Parathyroid adenoma (tissue), 2 donors: Measurements from ENCODE around the gene HOXA2.
A peak's percentile ranks its signal among the peaks of the same experiment; 100 is the strongest.

Experiments used
- H2AFZ ChIP-seq: fragments of 300-600 bp; sonication (generic); one replicate; pipeline ENCODE4 v1.7.0; 2017; ENCODE audit warnings: antibody characterized with exemption, mild to moderate bottlenecking
- H3K27ac ChIP-seq: fragments of 300-600 bp; sonication (generic); one replicate; pipeline ENCODE4 v1.7.0; 2017
- H3K27me3 ChIP-seq: fragments of 300-600 bp; sonication (generic); one replicate; pipeline ENCODE4 v1.7.0; 2017; ENCODE audit warnings: low read length; ENCODE audit not compliant: control insufficient read depth, insufficient read depth
- H3K36me3 ChIP-seq: fragments of 300-600 bp; sonication (generic); one replicate; pipeline ENCODE4 v1.7.0; 2017; ENCODE audit warnings: low read length; ENCODE audit not compliant: control insufficient read depth, insufficient read depth
- H3K4me1 ChIP-seq: fragments of 300-600 bp; sonication (generic); one replicate; pipeline ENCODE4 v1.7.0; 2017; ENCODE audit warnings: control low read depth
- H3K4me2 ChIP-seq: fragments of 300-600 bp; sonication (generic); one replicate; pipeline ENCODE4 v1.7.0; 2017; ENCODE audit warnings: low read length
- H3K4me3 ChIP-seq: fragments of 300-600 bp; sonication (generic); one replicate; pipeline ENCODE4 v1.7.0; 2017; ENCODE audit warnings: low read depth, low read length
- H3K79me2 ChIP-seq: fragments of 300-600 bp; sonication (generic); one replicate; pipeline ENCODE4 v1.7.0; 2017; ENCODE audit warnings: control low read depth
- H3K9ac ChIP-seq: fragments of 300-600 bp; sonication (generic); one replicate; pipeline ENCODE4 v1.7.0; 2017; ENCODE audit warnings: mild to moderate bottlenecking
- H3K9me3 ChIP-seq: fragments of 300-600 bp; sonication (generic); one replicate; pipeline ENCODE4 v1.7.0; 2017; ENCODE audit warnings: low read length; ENCODE audit not compliant: control insufficient read depth
- TF ChIP-seq, protein P1 (sequence below): fragments of 300-600 bp; sonication (generic); IDR thresholded peaks from one replicate; pipeline ENCODE4 v1.7.0; 2017; ENCODE audit warnings: antibody characterized with exemption, mild to moderate bottlenecking
- donor health status: primary hyperparathyroidism.

Gene HOXA2

DNA sequence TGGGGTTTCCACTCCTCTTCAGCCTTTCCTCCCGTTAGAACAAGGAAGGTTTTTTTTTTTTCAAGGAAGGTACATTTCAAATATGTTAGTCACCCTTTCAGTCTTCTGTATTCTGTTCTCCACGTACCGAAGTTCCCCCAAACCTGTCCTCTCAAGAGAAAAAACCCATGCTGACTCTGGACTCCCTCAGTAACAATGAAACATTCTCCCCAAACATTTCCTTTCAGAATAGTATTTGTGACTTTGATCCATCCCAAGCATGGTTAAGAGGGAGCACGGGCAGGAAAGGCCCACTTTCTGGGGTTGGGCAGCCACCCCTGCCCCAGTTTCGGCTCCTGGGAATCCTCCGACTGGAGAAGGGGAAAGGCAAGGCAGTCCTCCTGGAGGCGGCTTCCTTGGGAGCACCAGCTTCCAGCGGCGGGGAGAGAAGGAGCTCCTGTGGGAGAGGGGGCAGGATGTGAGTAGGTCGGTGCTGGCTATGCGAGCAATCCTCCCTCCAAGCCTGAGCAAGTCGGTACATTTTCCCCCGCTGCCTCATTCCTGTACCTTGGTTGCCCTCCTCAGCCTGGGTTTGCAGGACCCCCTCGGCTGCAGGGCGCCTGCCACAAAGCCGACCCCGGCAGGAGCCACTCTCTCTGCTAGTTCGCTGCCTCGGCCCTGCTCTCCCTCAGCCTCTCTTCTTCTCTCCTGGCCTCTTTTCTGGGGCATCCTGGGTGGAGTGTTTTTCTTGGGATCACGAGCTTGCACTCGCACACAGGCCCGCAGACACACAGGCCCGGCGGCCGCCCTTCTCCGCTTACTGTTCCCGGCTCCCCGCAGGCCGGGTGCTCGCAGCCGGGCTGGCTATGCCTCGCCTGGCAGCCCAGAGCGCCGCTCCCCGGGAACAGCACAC, 4.6 kb downstream of the HOXA2 start:
- Histone ChIP-seq H3K9me3 (no peaks in the 10 kb centered on the region), H3K9ac (no peak overlapping the region), H2AFZ (no peak overlapping the region), H3K27ac (no peak overlapping the region), H3K4me1 (no peaks in the 10 kb centered on the region), H3K79me2 (no peaks in the 10 kb centered on the region), H3K36me3 (no peaks in the 10 kb centered on the region), H3K27me3 (no peaks in the 10 kb centered on the region), H3K4me2 (peak overlapping the region; percentile 86), H3K4me3 (peak overlapping the region; percentile 97)
- TF ChIP-seq, protein P1, sequence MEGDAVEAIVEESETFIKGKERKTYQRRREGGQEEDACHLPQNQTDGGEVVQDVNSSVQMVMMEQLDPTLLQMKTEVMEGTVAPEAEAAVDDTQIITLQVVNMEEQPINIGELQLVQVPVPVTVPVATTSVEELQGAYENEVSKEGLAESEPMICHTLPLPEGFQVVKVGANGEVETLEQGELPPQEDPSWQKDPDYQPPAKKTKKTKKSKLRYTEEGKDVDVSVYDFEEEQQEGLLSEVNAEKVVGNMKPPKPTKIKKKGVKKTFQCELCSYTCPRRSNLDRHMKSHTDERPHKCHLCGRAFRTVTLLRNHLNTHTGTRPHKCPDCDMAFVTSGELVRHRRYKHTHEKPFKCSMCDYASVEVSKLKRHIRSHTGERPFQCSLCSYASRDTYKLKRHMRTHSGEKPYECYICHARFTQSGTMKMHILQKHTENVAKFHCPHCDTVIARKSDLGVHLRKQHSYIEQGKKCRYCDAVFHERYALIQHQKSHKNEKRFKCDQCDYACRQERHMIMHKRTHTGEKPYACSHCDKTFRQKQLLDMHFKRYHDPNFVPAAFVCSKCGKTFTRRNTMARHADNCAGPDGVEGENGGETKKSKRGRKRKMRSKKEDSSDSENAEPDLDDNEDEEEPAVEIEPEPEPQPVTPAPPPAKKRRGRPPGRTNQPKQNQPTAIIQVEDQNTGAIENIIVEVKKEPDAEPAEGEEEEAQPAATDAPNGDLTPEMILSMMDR = no peak

DNA sequence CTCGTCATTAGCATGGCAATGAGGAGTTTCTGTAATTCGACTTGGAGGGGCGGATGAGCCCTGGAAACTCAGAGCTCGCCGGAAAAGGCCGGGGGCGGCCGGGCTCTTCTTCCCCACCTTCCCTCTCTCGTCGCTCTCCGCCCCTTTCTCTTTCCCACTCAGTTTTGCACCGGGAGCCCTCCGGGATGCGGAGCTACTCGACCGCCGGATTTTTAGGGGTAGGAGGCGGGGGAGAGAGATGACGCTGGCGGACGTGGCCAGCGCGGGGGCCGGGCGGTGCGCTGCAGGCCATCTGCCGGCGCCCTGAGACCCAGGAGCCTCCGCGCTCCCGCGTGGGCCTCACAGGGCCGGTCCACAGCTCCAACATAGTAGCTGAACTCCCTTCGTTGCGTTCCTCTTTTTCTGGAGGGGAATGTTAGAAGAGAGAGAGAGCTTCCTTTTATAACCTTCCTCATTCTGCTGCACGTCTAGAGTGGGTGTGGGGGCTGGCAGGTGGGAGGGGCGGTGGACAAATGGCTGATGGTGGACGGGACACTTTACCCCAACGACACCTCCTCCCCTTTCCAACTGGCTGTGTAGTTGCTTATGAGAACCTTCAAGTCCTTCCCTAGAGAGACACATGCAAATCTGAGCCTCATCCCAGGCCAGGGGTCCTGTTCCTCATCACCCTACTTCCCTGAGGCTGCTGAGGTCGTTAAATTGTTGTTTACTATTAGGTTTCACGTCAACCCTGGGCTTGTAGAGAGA, 5.5 kb downstream of the HOXA2 start:
- TF ChIP-seq, protein P1 = no peak
- Histone ChIP-seq H3K9ac (no peak overlapping the region), H3K79me2 (no peaks in the 10 kb centered on the region), H3K36me3 (no peaks in the 10 kb centered on the region), H2AFZ (peak overlapping the region; percentile 94), H3K27ac (peak overlapping the region; percentile 52), H3K27me3 (no peaks in the 10 kb centered on the region), H3K9me3 (no peaks in the 10 kb centered on the region), H3K4me1 (no peaks in the 10 kb centered on the region), H3K4me2 (peak overlapping the region; percentile 86), H3K4me3 (peak overlapping the region; percentile 97)

DNA sequence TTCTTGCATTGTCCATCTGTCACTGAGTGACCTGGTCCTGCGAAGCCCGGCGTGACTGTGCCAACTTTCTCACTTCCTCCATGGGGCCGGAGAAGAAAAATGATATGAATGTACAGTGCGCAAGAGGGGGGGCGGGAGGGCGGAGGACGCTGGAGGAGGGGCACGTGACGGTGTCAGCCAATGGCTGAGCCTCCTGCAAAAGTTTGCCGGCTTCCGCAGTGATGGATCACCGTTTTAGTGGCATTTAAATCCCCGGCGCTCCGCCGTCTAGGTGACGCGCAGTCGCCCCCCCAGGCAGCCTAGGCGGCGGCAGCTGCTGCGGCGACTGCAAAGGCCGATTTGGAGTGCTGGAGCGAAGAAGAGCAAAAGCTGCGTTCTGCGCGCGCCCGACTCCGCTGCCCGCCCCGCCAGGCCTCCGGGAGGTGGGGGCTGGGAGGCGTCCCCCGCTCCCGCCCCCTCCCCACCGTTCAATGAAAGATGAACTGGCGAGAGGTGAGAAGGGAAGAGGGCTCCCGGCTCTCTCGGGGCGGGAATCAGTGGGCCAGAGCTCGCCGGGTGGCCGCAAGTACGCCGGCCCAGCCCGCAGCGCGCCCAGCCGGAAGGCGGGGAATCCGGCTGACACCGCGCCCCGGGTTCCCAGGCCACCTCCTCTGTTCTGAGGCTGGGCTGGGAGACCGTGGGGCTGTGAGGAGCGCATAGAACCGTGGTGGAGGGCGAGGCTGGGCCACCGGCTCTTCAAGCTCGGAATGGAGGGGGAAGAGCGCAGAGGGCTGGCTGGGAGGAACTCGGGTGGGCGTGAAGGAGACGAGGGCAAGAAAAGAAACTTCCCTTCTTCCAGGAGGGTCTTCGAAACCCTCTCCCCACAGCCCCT, 6.4 kb downstream of the HOXA2 start, which contains the start of gene HOXA1:
Gene HOXA1 (minus strand): TSS at position 104 of the 871 bp plus-strand sequence. CDS start 88 bp downstream, at position 16.
- Histone ChIP-seq H3K9me3 (no peaks in the 10 kb centered on the region), H3K4me2 (peak within 1 kb of the TSS; percentile 86), H2AFZ (peak within 1 kb of the TSS; percentile 94), H3K79me2 (no peaks in the 10 kb centered on the region), H3K27ac (peak within 1 kb of the TSS; percentile 52), H3K4me3 (peak within 1 kb of the TSS; percentile 97), H3K36me3 (no peaks in the 10 kb centered on the region), H3K27me3 (no peaks in the 10 kb centered on the region), H3K4me1 (no peaks in the 10 kb centered on the region), H3K9ac (no peak within 1 kb of the TSS)
- TF ChIP-seq, protein P1 = no peak

DNA sequence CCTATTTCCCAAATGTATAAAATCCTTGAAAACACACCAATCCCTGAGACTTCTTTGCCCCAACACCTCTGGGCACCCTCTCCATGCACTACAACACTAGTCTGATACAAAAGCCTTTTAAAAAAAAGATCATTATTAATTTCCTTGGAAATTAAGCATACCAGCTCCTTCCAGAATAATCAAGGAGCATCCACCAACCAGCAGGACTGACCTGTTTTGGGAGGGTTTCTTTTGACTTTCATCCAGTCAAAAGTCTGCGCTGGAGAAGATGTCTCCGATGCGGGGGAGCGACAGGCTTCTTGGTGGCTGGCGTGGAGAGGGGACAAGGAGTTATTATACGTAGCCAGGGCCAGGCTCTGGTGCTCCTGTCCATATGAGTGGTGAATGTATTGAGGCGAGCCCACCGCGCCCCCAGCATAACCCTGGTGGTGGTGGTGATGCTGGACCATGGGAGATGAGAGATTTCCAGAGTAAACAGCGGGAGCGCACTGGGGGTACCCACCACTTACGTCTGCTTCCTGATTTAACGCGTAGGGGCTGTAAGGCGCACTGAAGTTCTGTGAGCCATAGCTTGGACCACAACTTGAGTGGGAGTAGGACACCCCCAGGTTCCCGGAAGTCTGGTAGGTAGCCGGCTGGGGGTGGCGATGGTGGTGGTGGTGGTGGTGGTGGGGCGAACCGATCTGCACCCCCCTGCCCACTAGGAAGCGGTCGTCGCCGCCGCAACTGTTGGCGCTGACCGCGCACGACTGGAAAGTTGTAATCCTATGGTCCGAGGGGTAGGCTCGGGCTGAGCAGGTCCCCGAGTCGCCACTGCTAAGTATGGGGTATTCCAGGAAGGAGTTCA, 7.2 kb downstream of the HOXA2 start:
- Histone ChIP-seq H3K27ac (no peak overlapping the region), H3K79me2 (no peaks in the 10 kb centered on the region), H2AFZ (peak overlapping the region; percentile 77), H3K4me2 (peak overlapping the region; percentile 86), H3K9me3 (no peaks in the 10 kb centered on the region), H3K27me3 (no peaks in the 10 kb centered on the region), H3K4me1 (no peaks in the 10 kb centered on the region), H3K4me3 (peak overlapping the region; percentile 97), H3K9ac (no peak overlapping the region), H3K36me3 (no peaks in the 10 kb centered on the region)
- TF ChIP-seq, protein P1 = no peak
